Cortex of kidney (tissue), 1 donor: ENCODE data around the gene MX1.

Source experiments
- DNase-seq: peaks from one replicate; lab custom pipeline; 2025; lab: John Stamatoyannopoulos, UW

The MX1 gene

GRCh38 chr21:41491412-41491811 is 65.4 kb downstream of the MX1 start:
- no peak for DNase-seq

- no peak for DNase-seq
Observed at GRCh38 chr21:41494242-41494641, 68.2 kb downstream of the MX1 start.

GRCh38 chr21:41497008-41497407 is 71.0 kb downstream of the MX1 start:
- no peak for DNase-seq

GRCh38 chr21:41497788-41498187 is 71.7 kb downstream of the MX1 start:
- no peak for DNase-seq

- no peak for DNase-seq
Observed at GRCh38 chr21:41499920-41500319, 73.9 kb downstream of the MX1 start.

- no peak for DNase-seq
Observed at GRCh38 chr21:41500363-41500762, 74.3 kb downstream of the MX1 start.

- no peak for DNase-seq
Observed at GRCh38 chr21:41500931-41501381, 74.9 kb downstream of the MX1 start.

GRCh38 chr21:41501919-41502318 is 75.9 kb downstream of the MX1 start:
- no peak for DNase-seq

GRCh38 chr21:41503331-41503730 is 77.3 kb downstream of the MX1 start:
- DNase-seq = no peak

- DNase-seq = no peak
Observed at GRCh38 chr21:41504030-41504429, 78.0 kb downstream of the MX1 start.

- DNase-seq = no peak
Observed at GRCh38 chr21:41506005-41506594, 80.1 kb downstream of the MX1 start.

GRCh38 chr21:41506611-41507520 is 80.8 kb downstream of the MX1 start:
- DNase-seq = no peak

- DNase-seq = no peak
Observed at GRCh38 chr21:41507521-41508414, 81.7 kb downstream of the MX1 start, which contains the start of gene TMPRSS2. TSS of gene TMPRSS2 (minus strand) at chr21:41508158. CDS start at chr21:41498133, 10,025 bp downstream.

GRCh38 chr21:41508415-41509144 is 82.5 kb downstream of the MX1 start:
- no peak for DNase-seq
